WTC11 (cell line): ENCODE data around the gene NHERF1. TPM values are rescaled to one million over a fixed set of nuclear protein-coding genes. Genes with fewer than 3 reads are reported as not detected.

ENCODE experiments used
- ATAC-seq: fragments of 200-7000 bp; cut with Tn5 transposase; 2 replicates; pipeline ENCODE4 v1.10.0; 2021; ENCODE audit warnings: mild to moderate bottlenecking, moderate library complexity
- CTCF ChIA-PET: fragments of 300-600 bp; sonication (Branson Sonifier 250); formaldehyde crosslinking; loops from one replicate; lab custom pipeline; 2021; ENCODE audit warnings: antibody characterized with exemption; lab: Charles Lee
- POLR2A ChIA-PET: fragments of 350-600 bp; sonication (Branson Sonifier 250); formaldehyde crosslinking; loops from one replicate; lab custom pipeline; 2021; ENCODE audit warnings: antibody characterized with exemption; lab: Charles Lee
- DNase-seq: peaks from one replicate; pipeline ENCODE4 v3.0.0; 2021; ENCODE audit warnings: low spot score
- H3K27ac Mint-ChIP-seq: 2 replicates; pipeline ENCODE4 v1.8.0; 2021; ENCODE audit warnings: mixed read lengths
- H3K27me3 Mint-ChIP-seq: 2 replicates; pipeline ENCODE4 v1.8.0; 2021; ENCODE audit warnings: low read depth, mild to moderate bottlenecking, moderate library complexity, mixed read lengths
- H3K36me3 Mint-ChIP-seq: 2 replicates; pipeline ENCODE4 v1.8.0; 2021; ENCODE audit warnings: mixed read lengths
- H3K4me1 Mint-ChIP-seq: 2 replicates; pipeline ENCODE4 v1.8.0; 2022; ENCODE audit warnings: mixed read lengths
- H3K4me3 Mint-ChIP-seq: 2 replicates; pipeline ENCODE4 v1.8.0; 2021; ENCODE audit warnings: mild to moderate bottlenecking, moderate library complexity, mixed read lengths
- H3K9me3 Mint-ChIP-seq: 2 replicates; pipeline ENCODE4 v1.8.0; 2021; ENCODE audit warnings: mixed read lengths
- CBFB ChIP-seq: sonication (generic); formaldehyde crosslinking; IDR thresholded peaks from 2 replicates; pipeline ENCODE4 v1.8.1; 2022; ENCODE audit warnings: mild to moderate bottlenecking, low read depth, missing genetic modification reagents
- CREM ChIP-seq: sonication (generic); formaldehyde crosslinking; IDR thresholded peaks from 2 replicates; pipeline ENCODE4 v1.8.1; 2022; ENCODE audit warnings: mild to moderate bottlenecking, missing genetic modification reagents, moderate library complexity
- ELF4 ChIP-seq: sonication (generic); formaldehyde crosslinking; IDR thresholded peaks from 2 replicates; pipeline ENCODE4 v1.8.1; 2022; ENCODE audit warnings: low read depth, mild to moderate bottlenecking, moderate library complexity, missing genetic modification reagents
- GRHL2 ChIP-seq: fragments of 250-450 bp; sonication (Bioruptor Pico); IDR thresholded peaks from 2 replicates; pipeline ENCODE4 v1.8.0; 2022; ENCODE audit warnings: mild to moderate bottlenecking, moderate library complexity; ENCODE audit not compliant: insufficient replicate concordance, severe bottlenecking
- NFATC4 ChIP-seq: fragments of 250-450 bp; sonication (Bioruptor Pico); IDR thresholded peaks from 2 replicates; pipeline ENCODE4 v1.9.0; 2021; ENCODE audit warnings: mild to moderate bottlenecking
- NR1H2 ChIP-seq: sonication (generic); formaldehyde crosslinking; IDR thresholded peaks from 2 replicates; pipeline ENCODE4 v1.9.0; 2021; ENCODE audit warnings: mild to moderate bottlenecking, moderate library complexity, missing genetic modification reagents
- NR3C1 ChIP-seq: sonication (generic); formaldehyde crosslinking; conservative IDR thresholded peaks from 2 replicates; pipeline ENCODE4 v1.8.1; 2023; ENCODE audit warnings: low read depth, mild to moderate bottlenecking, missing genetic modification reagents
- OVOL2 ChIP-seq: fragments of 250-450 bp; sonication (Bioruptor Pico); IDR thresholded peaks from 2 replicates; pipeline ENCODE4 v1.9.0; 2021; ENCODE audit warnings: mild to moderate bottlenecking, borderline replicate concordance
- RORB ChIP-seq: fragments of 250-450 bp; sonication (Bioruptor Pico); IDR thresholded peaks from 2 replicates; pipeline ENCODE4 v1.9.0; 2021; ENCODE audit warnings: mild to moderate bottlenecking
- total RNA-seq: library from RNA; stranded (reverse); gene quantifications from 3 replicates; pipeline ENCODE4 v1.2.3, GENCODE V29; 2021
- TF ChIP-seq, protein P1 (sequence below): fragments of 250-450 bp; sonication (Bioruptor Pico); IDR thresholded peaks from 2 replicates; pipeline ENCODE4 v2.1.2; 2022; ENCODE audit warnings: mild to moderate bottlenecking, moderate library complexity
- TF ChIP-seq, protein P2 (sequence below): sonication (generic); formaldehyde crosslinking; IDR thresholded peaks from 2 replicates; pipeline ENCODE4 v1.8.1; 2022; ENCODE audit warnings: low read depth, mild to moderate bottlenecking, moderate library complexity, missing genetic modification reagents, borderline replicate concordance
- TF ChIP-seq, protein P3 (sequence below): sonication (generic); formaldehyde crosslinking; IDR thresholded peaks from 2 replicates; pipeline ENCODE4 v1.8.0; 2022; ENCODE audit warnings: mild to moderate bottlenecking, missing genetic modification reagents
- TF ChIP-seq, protein P4 (sequence below): sonication (generic); formaldehyde crosslinking; IDR thresholded peaks from 2 replicates; pipeline ENCODE4 v1.8.1; 2023; ENCODE audit warnings: mild to moderate bottlenecking, missing genetic modification reagents, moderate library complexity
- TF ChIP-seq, protein P5 (sequence below): fragments of 250-450 bp; sonication (Bioruptor Pico); IDR thresholded peaks from 2 replicates; pipeline ENCODE4 v1.9.0; 2021; ENCODE audit warnings: mild to moderate bottlenecking

The NHERF1 gene
- total RNA-seq, 1 experiment from 2014 or later, result 111 TPM

DNA sequence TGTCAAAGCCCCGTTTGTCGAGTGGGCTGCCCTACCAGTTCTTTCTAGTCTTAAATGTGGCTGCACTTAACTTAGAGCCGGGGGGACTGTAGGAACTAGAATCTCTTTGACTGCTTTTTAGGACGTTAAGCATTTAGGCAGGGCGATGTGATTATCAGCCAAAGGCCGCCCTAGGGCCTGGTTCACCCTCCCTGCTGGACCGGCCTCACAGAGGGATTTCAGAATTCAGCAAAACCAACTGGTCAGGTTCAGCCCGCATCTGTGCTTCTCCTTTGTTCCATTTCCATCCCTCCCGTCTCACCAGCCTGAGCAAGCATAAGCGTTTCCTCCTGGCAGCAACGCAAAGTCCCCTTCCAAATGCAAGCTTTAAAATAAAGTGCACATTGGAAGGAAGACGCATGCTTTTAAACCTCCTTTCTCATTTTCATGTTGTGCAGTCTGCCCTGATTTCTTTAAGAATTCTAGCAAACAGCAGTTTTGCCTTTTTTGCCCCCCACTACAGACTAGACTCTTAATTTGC lies 44.2 kb downstream of the NHERF1 start:
- no peak for TF ChIP-seq NR1H2 (CRISPR knock-in tag)
- no peak for TF ChIP-seq NR3C1
- no peak for TF ChIP-seq CBFB
- TF ChIP-seq RORB (CRISPR knock-in tag), result no peak
- TF ChIP-seq CREM (CRISPR knock-in tag), result no peak
- TF ChIP-seq, protein P1, sequence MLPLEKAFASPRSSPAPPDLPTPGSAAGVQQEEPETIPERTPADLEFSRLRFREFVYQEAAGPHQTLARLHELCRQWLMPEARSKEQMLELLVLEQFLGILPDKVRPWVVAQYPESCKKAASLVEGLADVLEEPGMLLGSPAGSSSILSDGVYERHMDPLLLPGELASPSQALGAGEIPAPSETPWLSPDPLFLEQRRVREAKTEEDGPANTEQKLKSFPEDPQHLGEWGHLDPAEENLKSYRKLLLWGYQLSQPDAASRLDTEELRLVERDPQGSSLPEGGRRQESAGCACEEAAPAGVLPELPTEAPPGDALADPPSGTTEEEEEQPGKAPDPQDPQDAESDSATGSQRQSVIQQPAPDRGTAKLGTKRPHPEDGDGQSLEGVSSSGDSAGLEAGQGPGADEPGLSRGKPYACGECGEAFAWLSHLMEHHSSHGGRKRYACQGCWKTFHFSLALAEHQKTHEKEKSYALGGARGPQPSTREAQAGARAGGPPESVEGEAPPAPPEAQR (CRISPR knock-in tag), result no peak
- TF ChIP-seq, protein P2, sequence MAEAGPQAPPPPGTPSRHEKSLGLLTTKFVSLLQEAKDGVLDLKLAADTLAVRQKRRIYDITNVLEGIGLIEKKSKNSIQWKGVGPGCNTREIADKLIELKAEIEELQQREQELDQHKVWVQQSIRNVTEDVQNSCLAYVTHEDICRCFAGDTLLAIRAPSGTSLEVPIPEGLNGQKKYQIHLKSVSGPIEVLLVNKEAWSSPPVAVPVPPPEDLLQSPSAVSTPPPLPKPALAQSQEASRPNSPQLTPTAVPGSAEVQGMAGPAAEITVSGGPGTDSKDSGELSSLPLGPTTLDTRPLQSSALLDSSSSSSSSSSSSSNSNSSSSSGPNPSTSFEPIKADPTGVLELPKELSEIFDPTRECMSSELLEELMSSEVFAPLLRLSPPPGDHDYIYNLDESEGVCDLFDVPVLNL, result no peak
- TF ChIP-seq, protein P3, sequence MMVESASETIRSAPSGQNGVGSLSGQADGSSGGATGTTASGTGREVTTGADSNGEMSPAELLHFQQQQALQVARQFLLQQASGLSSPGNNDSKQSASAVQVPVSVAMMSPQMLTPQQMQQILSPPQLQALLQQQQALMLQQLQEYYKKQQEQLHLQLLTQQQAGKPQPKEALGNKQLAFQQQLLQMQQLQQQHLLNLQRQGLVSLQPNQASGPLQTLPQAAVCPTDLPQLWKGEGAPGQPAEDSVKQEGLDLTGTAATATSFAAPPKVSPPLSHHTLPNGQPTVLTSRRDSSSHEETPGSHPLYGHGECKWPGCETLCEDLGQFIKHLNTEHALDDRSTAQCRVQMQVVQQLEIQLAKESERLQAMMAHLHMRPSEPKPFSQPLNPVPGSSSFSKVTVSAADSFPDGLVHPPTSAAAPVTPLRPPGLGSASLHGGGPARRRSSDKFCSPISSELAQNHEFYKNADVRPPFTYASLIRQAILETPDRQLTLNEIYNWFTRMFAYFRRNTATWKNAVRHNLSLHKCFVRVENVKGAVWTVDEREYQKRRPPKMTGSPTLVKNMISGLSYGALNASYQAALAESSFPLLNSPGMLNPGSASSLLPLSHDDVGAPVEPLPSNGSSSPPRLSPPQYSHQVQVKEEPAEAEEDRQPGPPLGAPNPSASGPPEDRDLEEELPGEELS (CRISPR knock-in tag), result no peak
- TF ChIP-seq, all 79 proteins: peak for 0
- ChIA-PET CTCF (interaction anchor here (0.9 to 4.3 kb wide), 4 partner anchors 24 to 70 kb away, joined by 3 to 36 read pairs (median 28); no protein-coding TSS in a partner anchor), POLR2A (no interaction called here)
- ATAC-seq, result no peak
- Mint-ChIP-seq H3K27ac (no peak overlapping the region), H3K36me3 (peaks cover 21% of the 10 kb centered on the region), H3K4me3 (no peak overlapping the region), H3K9me3 (no peaks in the 10 kb centered on the region), H3K4me1 (peaks cover 6% of the 10 kb centered on the region), H3K27me3 (no peaks in the 10 kb centered on the region)
- no peak for DNase-seq

DNA sequence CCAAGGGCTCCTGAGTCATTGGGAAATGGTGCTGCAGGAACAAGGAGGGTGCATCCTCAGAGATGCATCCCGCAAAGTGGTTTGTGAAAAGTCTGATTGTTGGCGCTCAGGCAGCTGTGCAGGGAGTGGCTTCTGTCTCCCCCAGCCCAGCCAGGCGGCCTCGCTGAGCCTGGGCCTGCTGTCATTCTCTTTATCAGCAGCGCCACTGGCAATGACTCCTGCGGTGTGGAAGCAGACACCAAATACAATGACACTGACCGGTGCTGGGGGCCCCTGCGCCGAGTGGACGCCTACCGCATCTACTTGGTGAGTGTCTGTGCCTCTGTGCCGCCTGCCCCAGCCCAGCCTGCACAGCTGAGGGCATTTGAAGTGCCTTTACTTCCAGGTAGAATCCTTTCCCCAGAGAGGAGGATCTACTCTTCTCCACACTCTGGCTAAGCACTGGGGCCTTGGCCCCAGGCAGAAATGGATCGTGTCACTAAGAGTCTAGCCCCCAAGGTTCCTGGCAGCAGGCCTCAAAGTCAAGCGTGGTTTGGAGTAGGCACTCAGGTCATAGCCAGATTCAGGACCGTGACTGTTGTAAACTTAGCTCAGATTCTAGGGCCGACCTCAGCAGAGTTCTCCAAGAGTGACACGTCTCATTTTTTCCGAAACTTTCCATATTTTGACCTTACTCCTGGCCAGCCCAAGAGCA lies 47.0 kb downstream of the NHERF1 start:
- Mint-ChIP-seq H3K36me3 (peaks cover 19% of the 10 kb centered on the region), H3K9me3 (no peaks in the 10 kb centered on the region), H3K27ac (no peak overlapping the region), H3K27me3 (no peaks in the 10 kb centered on the region), H3K4me3 (no peak overlapping the region), H3K4me1 (peaks cover 2% of the 10 kb centered on the region; the same call in 1 of the 2 replicates)
- no peak for ATAC-seq
- CTCF ChIA-PET, result no interaction called here
- POLR2A ChIA-PET, result no interaction called here
- DNase-seq, result no peak
- no peak for TF ChIP-seq GRHL2 (CRISPR knock-in tag)
- TF ChIP-seq, protein P4, sequence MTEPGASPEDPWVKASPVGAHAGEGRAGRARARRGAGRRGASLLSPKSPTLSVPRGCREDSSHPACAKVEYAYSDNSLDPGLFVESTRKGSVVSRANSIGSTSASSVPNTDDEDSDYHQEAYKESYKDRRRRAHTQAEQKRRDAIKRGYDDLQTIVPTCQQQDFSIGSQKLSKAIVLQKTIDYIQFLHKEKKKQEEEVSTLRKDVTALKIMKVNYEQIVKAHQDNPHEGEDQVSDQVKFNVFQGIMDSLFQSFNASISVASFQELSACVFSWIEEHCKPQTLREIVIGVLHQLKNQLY, result no peak
- TF ChIP-seq, protein P3 (CRISPR knock-in tag), result no peak

DNA sequence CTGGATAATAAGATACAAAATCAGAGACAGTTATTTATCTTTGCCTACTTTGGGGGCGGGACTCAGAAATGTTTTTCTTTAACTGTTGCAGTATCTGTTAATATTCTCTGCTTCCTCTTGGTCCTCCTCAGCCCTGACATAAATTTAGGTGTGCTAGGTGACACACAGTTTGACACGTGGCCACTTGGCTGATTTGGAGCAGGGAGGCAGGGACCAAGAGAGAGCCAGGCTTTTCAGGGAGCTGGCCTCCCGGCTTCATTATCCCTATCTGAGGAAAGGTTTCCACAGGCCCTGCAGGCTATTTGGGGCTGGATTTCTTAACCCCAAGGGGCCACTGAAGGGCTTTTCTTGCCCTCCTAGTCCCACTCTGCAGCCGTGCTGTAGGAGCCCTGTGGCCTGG lies 47.8 kb downstream of the NHERF1 start:
- no peak for TF ChIP-seq OVOL2 (CRISPR knock-in tag)
- TF ChIP-seq, protein P5, sequence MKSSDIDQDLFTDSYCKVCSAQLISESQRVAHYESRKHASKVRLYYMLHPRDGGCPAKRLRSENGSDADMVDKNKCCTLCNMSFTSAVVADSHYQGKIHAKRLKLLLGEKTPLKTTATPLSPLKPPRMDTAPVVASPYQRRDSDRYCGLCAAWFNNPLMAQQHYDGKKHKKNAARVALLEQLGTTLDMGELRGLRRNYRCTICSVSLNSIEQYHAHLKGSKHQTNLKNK, result no peak
- no peak for TF ChIP-seq NFATC4 (CRISPR knock-in tag)
- no peak for TF ChIP-seq RORB (CRISPR knock-in tag)
- no peak for TF ChIP-seq ELF4
- H3K27ac Mint-ChIP-seq, result no peak overlapping the region

More for the DNA sequence above, 47.8 kb downstream of the NHERF1 start:
- H3K4me3 Mint-ChIP-seq, result no peak overlapping the region
- no peaks in the 10 kb centered on the region for H3K9me3 Mint-ChIP-seq
- ChIA-PET CTCF (no interaction called here), POLR2A (no interaction called here)
- DNase-seq, result no peak
- H3K27me3 Mint-ChIP-seq, result no peaks in the 10 kb centered on the region
- ATAC-seq, result no peak
- H3K4me1 Mint-ChIP-seq, result peaks cover 2% of the 10 kb centered on the region; the same call in 1 of the 2 replicates
- peaks cover 18% of the 10 kb centered on the region for H3K36me3 Mint-ChIP-seq
